ENCODE data around the gene ART1.
"Not testable (repeated sequence)": the region's sequence is repeated elsewhere in the genome, so short reads cannot be mapped to it uniquely, and the experiment has no call there.

ART1 gene

DNA sequence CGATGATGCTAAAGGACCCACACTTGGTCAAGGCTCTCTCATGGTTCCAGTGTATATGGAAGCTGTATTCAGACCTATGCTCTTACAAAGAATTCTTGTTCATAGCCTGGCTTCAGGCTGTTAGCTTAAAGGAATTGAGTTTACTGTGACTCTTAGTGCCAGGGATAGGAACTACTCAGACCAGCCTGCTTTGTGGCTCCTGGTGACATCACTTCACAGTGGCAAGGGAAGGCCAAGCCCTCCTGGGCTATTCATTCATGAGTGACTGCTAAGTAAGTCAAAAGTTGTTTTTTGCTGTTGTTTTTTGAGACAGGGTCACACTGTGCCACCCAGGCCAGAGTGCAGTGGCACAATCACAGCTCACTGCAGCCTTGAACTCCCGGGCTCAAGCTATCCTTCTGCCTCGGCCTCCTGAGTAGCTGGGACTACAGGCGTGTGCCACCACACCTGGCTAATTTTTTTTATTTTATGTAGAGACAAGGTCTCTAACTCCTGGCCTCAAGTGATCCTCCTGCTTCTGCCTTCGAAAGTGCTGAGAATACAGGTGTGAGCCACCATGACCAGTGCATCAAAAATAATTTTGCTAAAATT is 12.8 kb upstream of the ART1 start:
- DNase-seq (ENCODE audit: low spot score): no peak

- DNase-seq (ENCODE audit: low spot score): no peak
Observed at GRCh38 chr11:3635641-3636375, 9.1 kb upstream of the ART1 start.

DNA sequence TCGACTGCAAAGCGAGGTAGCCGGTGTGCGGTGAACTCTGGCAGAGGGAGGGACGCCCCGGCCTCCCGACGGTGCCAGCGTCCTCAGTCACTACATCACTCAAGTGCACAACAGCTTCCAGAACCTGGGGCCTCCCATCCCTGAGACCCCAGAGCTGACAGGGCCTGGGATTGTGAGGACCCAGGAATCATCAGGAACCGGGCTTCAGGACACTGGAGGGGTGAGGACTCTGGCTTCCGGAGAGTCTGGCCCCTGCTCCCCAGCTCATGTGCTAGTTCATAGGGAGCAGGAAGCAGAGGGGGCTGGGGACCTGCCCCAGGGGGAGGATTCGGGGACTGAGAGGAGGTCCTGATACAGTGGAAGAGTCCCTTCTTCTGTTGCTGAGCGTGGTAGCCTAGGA is 7.7 kb upstream of the ART1 start:
- DNase-seq (ENCODE audit: low spot score): no peak

- DNase-seq (ENCODE audit: low spot score): no peak
Observed at GRCh38 chr11:3638513-3638912, 6.4 kb upstream of the ART1 start.

GRCh38 chr11:3639841-3640240 is 5.1 kb upstream of the ART1 start:
- DNase-seq (ENCODE audit: low spot score): no peak

- no peak for DNase-seq (ENCODE audit: low spot score)
Observed at GRCh38 chr11:3641191-3641590, 3.7 kb upstream of the ART1 start.

- DNase-seq (ENCODE audit: low spot score): no peak
Observed at GRCh38 chr11:3641701-3642070, 3.2 kb upstream of the ART1 start, which contains the start of gene ART5. TSS of gene ART5 (minus strand) at chr11:3641992. CDS start at chr11:3641862, 130 bp downstream.

DNA sequence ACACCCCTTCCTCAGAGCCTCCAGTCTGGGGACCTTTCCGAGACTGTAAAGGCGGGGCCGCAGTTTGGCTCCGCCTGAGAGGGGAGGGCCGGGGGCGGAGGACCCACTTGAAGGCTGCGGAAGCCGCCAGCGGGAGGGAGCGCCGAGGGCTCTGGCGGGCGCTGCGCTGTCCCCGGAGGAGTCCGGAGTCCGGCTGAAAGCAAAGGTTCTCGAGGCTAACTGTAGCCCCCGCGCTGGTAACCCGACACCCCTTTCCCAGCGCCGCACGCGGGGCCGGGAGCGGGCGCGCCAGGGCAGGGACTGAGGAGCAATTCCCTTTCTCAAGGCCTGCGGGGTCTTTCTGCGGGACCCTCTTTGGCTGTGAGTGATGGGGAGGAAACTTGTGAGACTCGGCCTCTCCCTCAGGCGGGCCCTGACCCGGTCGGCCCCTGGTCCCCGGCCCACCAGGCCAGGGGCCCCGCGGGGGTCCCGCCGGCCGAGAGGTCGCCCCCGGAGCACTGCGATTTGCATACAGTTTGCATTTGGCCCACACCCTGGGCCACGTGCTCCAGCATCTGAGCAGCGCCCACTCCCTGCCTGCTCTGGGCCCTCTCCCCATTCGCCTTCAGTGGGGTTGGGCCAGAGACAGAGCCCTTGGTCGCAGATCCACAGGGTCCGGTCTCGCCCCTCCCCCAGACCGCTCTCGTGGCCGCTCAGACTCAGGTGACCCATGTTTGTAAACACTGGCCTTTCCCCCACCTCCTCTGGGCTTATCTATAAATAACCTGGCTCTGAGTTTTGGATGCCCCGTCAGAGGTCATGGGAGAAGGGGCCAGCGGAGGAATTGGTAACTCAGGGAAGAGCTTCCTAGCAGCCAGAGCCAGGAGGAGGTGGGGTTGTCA is 2.6 kb upstream of the ART1 start:
- DNase-seq (ENCODE audit: low spot score): peak; percentile 89

DNA sequence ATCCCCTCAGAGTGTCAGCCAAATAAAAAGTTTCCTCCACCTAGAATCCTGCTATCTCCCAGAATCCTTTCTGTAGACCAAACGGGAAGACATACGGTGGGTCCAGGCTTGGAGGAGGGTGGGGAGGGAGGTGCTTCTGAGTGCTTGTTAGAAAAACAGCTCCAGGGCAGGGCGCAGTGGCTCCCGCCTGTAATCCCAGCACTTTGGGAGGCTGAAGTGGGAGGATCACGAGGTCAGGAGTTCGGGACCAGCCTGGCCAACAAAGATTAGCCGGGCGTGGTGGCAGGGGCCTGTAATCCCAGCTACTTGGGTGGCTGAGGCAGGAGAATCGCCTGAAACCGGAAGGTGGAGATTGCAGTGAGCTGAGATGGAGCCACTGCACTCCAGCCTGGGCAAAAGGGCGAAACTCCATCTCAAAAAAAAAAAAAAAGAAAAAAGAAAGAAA is 1.8 kb upstream of the ART1 start:
- not testable (repeated sequence) for DNase-seq (ENCODE audit: low spot score)

GRCh38 chr11:3645552-3645951 is 624 bp downstream of the ART1 start:
- no peak for DNase-seq (ENCODE audit: low spot score)

DNA sequence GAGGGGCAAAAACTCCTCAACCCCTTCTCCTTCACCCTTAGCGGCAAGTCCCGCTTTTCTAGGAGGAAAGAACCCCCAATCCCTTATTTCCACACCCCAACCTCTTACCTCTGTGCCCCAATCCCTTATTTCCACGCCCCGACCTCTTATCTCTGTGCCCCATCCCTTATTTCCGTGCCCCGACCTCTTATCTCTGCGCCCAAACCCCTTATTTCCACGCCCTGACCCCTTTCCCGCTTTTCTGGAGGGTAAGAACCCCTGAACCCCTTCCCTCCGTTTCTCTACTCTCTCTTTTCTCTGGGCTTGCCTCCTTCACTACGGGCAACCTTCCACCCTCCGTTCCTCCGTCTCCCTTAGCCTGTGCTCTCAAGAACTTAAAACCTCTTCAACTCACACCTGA is 3.9 kb downstream of the ART1 start:
- DNase-seq (ENCODE audit: low spot score): not testable (repeated sequence)

GRCh38 chr11:3649374-3649773 is 4.4 kb downstream of the ART1 start:
- not testable (repeated sequence) for DNase-seq (ENCODE audit: low spot score)

DNA sequence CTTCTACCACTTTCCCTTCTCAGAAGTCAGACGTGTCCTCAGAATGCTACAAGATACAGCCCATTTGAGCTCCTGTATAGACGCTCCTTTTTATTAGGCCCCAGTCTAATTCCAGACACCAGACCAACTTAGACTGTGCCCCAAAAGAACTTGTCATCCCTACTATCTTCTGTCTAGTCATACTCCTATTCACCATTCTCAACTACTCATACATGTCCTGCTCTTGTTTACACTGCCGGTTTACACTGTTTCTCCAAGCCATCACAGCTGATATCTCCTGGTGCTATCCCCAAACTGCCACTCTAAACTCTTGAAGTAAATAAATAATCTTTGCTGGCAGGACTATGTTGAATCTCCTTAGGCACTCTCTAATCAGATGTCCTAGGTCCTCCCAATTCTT is 7.6 kb downstream of the ART1 start:
- not testable (repeated sequence) for DNase-seq (ENCODE audit: low spot score)

DNA sequence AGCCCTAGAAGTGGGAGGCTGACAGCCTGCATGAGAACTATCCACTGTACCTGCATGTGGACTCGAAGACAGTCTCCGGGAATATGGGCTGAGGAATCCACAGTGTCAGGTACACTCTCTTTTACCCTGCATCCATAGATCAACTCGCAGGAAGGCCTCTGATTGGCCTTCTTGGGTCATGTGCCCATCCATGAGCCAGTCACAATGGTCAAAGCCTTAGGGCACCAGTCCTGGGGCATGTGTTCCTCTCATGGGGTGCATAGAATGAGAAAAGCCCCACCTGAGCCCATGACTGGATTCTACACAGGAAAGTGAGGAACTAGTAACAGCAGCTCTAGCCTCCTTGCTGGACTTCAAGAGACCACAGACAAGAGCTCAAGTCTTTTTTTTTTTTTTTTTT is 10.6 kb downstream of the ART1 start:
- DNase-seq (ENCODE audit: low spot score): no peak

DNA sequence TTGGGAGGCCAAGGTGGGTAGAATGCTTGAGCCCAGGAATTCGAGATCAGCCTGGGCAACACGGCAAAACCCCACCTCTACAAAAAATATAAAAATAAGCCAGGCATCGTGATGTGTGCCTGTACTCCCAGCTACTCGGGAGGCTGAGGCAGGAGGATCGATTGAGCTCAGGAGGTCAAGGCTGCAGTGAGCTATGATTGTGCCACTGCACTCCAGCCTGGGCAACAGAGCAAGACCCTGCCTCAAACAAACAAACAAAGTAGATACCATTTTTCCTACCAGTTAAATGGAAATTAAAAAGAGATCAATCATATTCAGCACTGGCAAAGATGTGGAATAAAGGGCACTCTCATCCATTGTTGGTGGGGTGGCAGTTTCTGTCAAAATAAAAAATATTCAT is 12.4 kb downstream of the ART1 start:
- DNase-seq (ENCODE audit: low spot score): not testable (repeated sequence)

GRCh38 chr11:3658252-3658651 is 13.3 kb downstream of the ART1 start:
- DNase-seq (ENCODE audit: low spot score): no peak

- DNase-seq (ENCODE audit: low spot score): no peak
Observed at GRCh38 chr11:3659595-3660515, 14.9 kb downstream of the ART1 start.

- DNase-seq (ENCODE audit: low spot score): no peak
Observed at GRCh38 chr11:3660960-3661359, 16.0 kb downstream of the ART1 start.

DNA sequence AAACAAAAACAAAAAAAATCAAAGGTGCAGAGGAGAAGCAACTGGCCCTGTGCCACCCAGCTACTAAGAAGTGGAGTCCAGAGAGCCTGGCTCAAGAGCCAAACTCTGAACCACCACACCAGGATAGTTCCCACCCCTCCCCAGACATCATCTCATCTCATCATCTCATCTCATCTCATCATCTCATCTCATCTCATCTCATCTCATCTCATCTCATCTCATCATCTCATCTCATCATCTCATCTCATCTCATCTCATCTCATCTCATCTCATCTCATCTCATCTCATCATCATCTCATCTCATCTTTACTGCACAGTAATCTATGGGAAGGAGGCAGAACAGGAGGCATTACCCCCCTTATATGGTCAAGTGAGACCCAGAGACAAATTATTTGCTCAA is 17.9 kb downstream of the ART1 start:
- no peak for DNase-seq (ENCODE audit: low spot score)

DNA sequence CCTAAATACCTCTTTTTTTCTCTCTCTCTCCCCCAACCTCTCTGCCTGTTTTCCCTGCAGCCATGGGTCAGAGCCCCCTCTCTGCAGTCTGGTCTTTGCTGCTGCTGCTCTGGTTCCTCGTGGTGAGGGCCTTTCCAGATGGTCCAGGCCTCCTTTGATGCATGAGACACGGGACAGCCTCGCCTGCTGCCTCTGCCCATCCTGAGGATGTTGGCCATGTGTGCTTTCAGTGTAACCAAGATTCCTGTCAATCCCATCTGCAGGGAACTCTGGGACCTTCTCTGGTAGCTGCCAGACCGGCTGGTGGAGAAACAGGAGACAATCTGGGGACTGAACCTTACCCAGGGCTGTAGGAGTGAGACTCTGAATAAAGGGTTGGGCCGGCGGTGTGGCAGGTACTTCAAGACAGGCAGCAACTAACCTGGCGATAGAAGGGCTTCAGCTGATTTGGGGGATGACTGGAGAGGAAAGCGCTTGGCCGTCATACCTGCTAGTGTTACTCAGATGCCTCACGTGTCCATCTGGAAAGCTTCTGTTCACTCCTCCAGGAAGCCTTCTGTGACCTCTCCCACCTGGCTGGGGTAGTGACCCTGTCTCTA is 19.2 kb downstream of the ART1 start:
- no peak for DNase-seq (ENCODE audit: low spot score)

GRCh38 chr11:3665336-3666022 is 20.6 kb downstream of the ART1 start:
- no peak for DNase-seq (ENCODE audit: low spot score)
